LNCAP (cell line): ENCODE measurements around the gene CPD.

Experiments
- CTCF ChIP-seq: fragments of 450-650 bp; IDR thresholded peaks from 2 replicates; pipeline ENCODE4 v1.5.1; 2017; ENCODE audit warnings: mild to moderate bottlenecking

The CPD gene

GRCh38 chr17:30415491-30415890 is 36.8 kb downstream of the CPD start:
- no peak for TF ChIP-seq CTCF

GRCh38 chr17:30421592-30421991 is 42.9 kb downstream of the CPD start:
- TF ChIP-seq CTCF: no peak

- TF ChIP-seq CTCF: no peak
Observed at GRCh38 chr17:30422171-30422570, 43.4 kb downstream of the CPD start.

GRCh38 chr17:30424471-30424870 is 45.7 kb downstream of the CPD start:
- no peak for TF ChIP-seq CTCF

- TF ChIP-seq CTCF: no peak
Observed at GRCh38 chr17:30426292-30426691, 47.6 kb downstream of the CPD start.

- no peak for TF ChIP-seq CTCF
Observed at GRCh38 chr17:30427611-30428010, 48.9 kb downstream of the CPD start.

GRCh38 chr17:30429155-30429554 is 50.4 kb downstream of the CPD start:
- no peak for TF ChIP-seq CTCF

GRCh38 chr17:30433514-30433913 is 54.8 kb downstream of the CPD start:
- no peak for TF ChIP-seq CTCF
